HL-60 (cell line): Measurements from ENCODE around the gene TH.

Source experiments
- DNase-seq, 2 experiments: peaks; one replicate each; pipeline ENCODE4 v3.0.0-alpha.2; 2010 to 2020; ENCODE audit warnings: low read depth in 1 of 2, low spot score in 1 of 2
- H3K27ac ChIP-seq: fragments of 250-450 bp; sonication (Bioruptor Pico); replicated peaks from 2 replicates; pipeline ENCODE4 v1.5.1; 2020; ENCODE audit warnings: mild to moderate bottlenecking, moderate library complexity
- H3K27me3 ChIP-seq: fragments of 250-450 bp; sonication (Bioruptor Pico); 2 replicates; pipeline ENCODE4 v1.5.1; 2021; ENCODE audit warnings: mild to moderate bottlenecking, moderate library complexity; ENCODE audit not compliant: insufficient read depth, poor library complexity, severe bottlenecking
- H3K4me3 ChIP-seq: replicated peaks from 2 replicates; pipeline ENCODE4 v1.5.1; 2011; ENCODE audit warnings: mild to moderate bottlenecking, control low read depth, low read length; ENCODE audit not compliant: insufficient read depth
- GABPA ChIP-seq: IDR thresholded peaks from 2 replicates; pipeline ENCODE4 v1.6.1; 2012; ENCODE audit warnings: low read depth
- POLR2AphosphoS5 ChIP-seq: IDR thresholded peaks from 2 replicates; pipeline ENCODE4 v1.6.1; 2012; ENCODE audit warnings: low read depth
- SPI1 ChIP-seq: IDR thresholded peaks from 2 replicates; pipeline ENCODE4 v1.6.1; 2012; ENCODE audit warnings: low read depth, mild to moderate bottlenecking, borderline replicate concordance
- TF ChIP-seq, protein P1 (sequence below): IDR thresholded peaks from 2 replicates; pipeline ENCODE4 v1.6.1; 2012; ENCODE audit warnings: low read depth; ENCODE audit not compliant: insufficient replicate concordance
- TF ChIP-seq, protein P2 (sequence below): IDR thresholded peaks from one replicate; pipeline ENCODE4 v1.5.1; 2011; ENCODE audit warnings: low read length, control low read depth, inconsistent platforms; ENCODE audit not compliant: insufficient read depth

The TH gene

DNA sequence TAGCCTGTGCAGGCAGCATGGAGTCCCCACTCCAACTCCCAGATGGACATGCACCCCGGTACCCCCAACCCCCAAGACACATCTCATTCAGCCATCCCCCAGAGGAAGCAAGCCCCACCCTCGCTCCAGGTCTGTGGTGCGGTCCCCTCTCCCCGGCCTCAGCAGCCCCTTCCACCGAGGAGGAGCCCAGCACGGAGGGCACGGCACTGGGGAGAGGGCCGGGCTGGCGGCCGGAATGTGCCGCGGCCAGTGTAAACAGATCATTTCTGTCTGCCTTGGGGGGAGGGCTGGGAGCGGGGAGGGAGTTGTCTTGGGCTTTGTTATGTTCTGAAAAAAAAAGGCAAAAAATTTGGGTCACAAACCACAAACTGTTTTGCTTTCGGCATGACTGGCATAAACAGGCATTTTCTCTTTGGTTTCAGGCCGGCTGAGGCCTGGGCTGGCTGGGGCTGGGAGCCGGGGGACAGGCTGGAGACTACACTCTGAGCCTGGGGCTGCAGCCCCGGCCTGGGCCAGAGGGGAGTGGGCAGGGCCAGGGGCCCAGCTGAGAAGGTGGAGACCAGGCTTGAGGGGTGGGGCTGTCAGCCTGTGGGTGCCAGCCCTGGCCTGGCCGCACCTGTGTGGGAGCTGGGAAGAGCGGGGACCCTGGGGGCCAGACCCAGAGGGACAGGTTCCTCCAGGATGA, 49.3 kb downstream of the TH start:
- Histone ChIP-seq H3K27ac (no peak overlapping the region), H3K27me3 (peaks cover 4% of the 10 kb centered on the region), H3K4me3 (no peak overlapping the region)
- no peak for DNase-seq
- TF ChIP-seq SPI1 (no peak), POLR2AphosphoS5 (no peak), GABPA (no peak)
- TF ChIP-seq, protein P1, sequence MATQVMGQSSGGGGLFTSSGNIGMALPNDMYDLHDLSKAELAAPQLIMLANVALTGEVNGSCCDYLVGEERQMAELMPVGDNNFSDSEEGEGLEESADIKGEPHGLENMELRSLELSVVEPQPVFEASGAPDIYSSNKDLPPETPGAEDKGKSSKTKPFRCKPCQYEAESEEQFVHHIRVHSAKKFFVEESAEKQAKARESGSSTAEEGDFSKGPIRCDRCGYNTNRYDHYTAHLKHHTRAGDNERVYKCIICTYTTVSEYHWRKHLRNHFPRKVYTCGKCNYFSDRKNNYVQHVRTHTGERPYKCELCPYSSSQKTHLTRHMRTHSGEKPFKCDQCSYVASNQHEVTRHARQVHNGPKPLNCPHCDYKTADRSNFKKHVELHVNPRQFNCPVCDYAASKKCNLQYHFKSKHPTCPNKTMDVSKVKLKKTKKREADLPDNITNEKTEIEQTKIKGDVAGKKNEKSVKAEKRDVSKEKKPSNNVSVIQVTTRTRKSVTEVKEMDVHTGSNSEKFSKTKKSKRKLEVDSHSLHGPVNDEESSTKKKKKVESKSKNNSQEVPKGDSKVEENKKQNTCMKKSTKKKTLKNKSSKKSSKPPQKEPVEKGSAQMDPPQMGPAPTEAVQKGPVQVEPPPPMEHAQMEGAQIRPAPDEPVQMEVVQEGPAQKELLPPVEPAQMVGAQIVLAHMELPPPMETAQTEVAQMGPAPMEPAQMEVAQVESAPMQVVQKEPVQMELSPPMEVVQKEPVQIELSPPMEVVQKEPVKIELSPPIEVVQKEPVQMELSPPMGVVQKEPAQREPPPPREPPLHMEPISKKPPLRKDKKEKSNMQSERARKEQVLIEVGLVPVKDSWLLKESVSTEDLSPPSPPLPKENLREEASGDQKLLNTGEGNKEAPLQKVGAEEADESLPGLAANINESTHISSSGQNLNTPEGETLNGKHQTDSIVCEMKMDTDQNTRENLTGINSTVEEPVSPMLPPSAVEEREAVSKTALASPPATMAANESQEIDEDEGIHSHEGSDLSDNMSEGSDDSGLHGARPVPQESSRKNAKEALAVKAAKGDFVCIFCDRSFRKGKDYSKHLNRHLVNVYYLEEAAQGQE: no peak
- TF ChIP-seq, protein P2, sequence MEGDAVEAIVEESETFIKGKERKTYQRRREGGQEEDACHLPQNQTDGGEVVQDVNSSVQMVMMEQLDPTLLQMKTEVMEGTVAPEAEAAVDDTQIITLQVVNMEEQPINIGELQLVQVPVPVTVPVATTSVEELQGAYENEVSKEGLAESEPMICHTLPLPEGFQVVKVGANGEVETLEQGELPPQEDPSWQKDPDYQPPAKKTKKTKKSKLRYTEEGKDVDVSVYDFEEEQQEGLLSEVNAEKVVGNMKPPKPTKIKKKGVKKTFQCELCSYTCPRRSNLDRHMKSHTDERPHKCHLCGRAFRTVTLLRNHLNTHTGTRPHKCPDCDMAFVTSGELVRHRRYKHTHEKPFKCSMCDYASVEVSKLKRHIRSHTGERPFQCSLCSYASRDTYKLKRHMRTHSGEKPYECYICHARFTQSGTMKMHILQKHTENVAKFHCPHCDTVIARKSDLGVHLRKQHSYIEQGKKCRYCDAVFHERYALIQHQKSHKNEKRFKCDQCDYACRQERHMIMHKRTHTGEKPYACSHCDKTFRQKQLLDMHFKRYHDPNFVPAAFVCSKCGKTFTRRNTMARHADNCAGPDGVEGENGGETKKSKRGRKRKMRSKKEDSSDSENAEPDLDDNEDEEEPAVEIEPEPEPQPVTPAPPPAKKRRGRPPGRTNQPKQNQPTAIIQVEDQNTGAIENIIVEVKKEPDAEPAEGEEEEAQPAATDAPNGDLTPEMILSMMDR: no peak

DNA sequence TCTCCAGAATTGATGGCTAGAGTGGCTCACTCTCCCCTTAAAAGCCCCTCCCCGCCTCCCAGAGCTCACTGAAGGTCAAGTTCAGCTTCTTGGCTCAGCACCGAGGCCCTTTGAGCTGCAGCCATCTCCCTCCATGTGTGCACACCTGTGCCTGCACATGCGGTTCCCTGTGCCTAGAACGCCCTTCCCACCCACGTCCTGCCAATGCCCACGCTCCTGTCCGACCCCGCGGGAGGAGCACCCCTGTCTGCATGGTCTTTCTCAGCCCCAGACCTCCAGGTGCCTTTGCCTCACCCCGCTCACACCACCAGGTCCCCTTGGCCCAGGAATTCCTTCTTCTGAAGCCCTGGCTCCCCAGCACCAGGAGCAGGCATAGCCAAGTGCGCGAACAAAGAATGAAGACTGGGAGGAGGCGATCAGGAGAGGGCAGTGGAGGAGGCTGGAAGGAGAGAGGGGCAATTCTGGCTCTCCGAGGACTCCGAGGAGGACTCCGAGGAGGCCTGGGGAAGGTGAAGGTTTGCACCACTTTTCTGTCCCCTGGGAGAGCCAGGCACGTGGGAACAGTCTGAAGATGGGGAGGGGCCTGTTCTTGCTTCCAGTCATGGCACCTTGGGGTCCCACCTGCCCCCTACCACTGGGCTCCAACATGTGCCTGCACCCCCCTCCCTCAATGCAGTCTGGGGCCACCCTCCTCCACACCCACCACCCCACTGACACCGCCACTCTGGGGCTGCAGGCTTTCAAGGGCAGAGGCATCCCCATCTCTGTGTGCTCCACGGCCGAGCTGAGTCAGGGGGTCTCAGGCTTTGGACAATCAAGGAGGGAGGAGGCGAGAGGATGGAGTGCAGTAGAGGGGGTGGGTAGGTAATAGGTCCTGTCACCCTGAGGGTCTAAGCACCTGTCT, 50.1 kb downstream of the TH start:
- Histone ChIP-seq H3K27ac (no peak overlapping the region), H3K27me3 (peaks cover 4% of the 10 kb centered on the region), H3K4me3 (no peak overlapping the region)
- TF ChIP-seq GABPA: no peak
- no peak for TF ChIP-seq SPI1
- TF ChIP-seq, protein P2: no peak
- TF ChIP-seq, protein P1: no peak
- TF ChIP-seq POLR2AphosphoS5: no peak
- no peak for DNase-seq

DNA sequence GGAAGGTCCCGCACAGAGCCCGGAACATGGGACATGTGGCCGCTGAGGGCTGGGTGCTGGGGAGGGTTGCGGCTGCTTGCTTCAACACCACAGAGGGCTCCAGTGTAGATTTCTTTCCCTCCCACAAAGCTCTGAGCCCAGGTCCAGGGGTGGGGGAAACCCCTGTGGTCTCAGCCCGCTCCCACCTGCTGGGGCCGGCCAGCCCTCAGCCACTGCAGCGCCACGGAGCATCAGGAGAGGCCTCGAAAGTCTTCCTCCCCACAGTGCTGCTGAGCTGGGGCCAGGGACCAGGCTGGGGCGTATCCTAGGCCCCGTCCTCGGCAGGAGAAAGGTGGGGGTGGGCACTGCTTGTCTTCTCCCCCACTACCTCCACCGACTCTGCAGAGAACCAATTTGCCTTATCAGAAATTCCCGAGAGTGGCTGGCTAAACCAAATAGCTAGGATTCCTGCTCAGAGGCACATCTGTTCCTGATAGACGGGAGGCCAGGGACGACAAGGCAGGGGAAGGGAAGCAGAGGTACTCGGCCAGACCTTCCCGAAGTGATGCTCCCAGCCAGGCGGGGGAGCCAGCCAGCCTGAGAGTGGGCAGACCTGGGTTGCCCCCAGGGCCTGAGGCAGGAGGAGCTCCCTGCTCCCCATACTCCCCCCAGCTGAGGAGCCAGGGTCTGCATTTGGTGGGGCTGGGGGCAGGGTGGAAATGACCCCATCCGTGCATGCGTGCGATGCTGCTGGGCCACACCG, 51.1 kb downstream of the TH start:
- Histone ChIP-seq H3K27me3 (peaks cover 4% of the 10 kb centered on the region), H3K27ac (no peak overlapping the region), H3K4me3 (no peak overlapping the region)
- no peak for DNase-seq
- TF ChIP-seq, protein P1: no peak
- no peak for TF ChIP-seq POLR2AphosphoS5
